ENCODE results near the gene MBP.

Gene MBP

GRCh38 chr18:77063260-77063659 is 69.3 kb downstream of the MBP start:
- H3K27ac ChIP-seq: no peak overlapping the region

DNA sequence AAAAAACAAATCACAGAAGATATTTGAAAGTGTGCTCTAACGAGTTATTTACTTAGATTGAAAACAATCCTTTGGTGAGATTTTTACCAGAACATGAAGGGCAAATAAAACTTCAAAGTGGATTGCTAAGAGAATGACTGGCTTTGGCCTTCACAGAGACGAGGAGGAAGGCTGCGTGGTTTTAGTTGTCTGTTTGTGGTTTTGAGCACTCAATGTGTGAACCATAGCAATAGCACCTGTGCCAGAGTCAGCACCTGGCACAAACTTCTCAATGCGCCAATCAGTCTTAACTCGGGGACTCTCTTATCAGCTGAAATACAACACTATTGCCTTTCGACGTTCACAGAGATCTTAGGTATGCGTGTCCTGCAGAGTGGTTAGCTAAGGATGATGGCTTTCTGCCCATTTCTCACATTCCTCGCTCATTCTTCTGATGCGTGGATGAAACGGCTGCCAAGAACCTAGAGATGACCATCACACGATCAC is 70.0 kb downstream of the MBP start:
- no peak for TF ChIP-seq ZFX (IDR thresholded peaks at IDR 0.05)
- TF ChIP-seq, protein P1, sequence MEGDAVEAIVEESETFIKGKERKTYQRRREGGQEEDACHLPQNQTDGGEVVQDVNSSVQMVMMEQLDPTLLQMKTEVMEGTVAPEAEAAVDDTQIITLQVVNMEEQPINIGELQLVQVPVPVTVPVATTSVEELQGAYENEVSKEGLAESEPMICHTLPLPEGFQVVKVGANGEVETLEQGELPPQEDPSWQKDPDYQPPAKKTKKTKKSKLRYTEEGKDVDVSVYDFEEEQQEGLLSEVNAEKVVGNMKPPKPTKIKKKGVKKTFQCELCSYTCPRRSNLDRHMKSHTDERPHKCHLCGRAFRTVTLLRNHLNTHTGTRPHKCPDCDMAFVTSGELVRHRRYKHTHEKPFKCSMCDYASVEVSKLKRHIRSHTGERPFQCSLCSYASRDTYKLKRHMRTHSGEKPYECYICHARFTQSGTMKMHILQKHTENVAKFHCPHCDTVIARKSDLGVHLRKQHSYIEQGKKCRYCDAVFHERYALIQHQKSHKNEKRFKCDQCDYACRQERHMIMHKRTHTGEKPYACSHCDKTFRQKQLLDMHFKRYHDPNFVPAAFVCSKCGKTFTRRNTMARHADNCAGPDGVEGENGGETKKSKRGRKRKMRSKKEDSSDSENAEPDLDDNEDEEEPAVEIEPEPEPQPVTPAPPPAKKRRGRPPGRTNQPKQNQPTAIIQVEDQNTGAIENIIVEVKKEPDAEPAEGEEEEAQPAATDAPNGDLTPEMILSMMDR (conservative IDR thresholded peaks at IDR 0.05): no peak
- no peak overlapping the region for H3K27ac ChIP-seq

More at GRCh38 chr18:77063260-77063659, 69.3 kb downstream of the MBP start:
- TF ChIP-seq, protein P1 (conservative IDR thresholded peaks at IDR 0.05): no peak
- TF ChIP-seq ZFX (IDR thresholded peaks at IDR 0.05): no peak

DNA sequence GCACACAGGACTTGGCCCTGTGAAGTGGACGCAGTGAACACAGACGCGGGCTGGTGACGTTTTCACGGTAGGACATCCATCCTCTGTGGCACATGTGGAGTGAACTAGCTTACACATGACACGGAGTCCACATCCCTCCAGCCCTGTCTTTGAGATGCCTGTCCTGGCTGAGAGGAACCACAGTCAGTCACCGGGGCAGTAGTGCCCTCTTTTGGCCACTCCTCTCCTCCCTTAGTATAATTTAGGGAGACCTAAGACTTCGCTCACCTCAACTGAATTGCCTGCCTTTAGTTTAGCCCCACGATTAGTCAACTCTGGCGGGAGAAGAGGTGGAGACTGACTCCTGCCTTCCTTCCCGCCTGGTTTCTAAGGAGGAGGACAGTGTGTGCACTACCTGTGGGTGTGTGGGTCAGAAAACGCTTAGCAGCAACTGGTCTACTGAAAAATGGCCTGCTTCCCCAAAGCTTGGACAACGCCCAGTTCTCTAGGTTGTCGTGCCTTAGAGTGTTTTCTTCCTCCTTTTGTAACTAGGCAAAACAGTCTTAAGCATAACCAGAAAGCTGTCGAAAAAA is 70.6 kb downstream of the MBP start:
- TF ChIP-seq ZFX (IDR thresholded peaks at IDR 0.05): no peak
- TF ChIP-seq, protein P1 (conservative IDR thresholded peaks at IDR 0.05): no peak
- no peak overlapping the region for H3K27ac ChIP-seq

GRCh38 chr18:77061281-77061945 is 71.2 kb downstream of the MBP start:
- TF ChIP-seq, protein P1 (conservative IDR thresholded peaks at IDR 0.05): no peak
- no peak for TF ChIP-seq ZFX (IDR thresholded peaks at IDR 0.05)
- H3K27ac ChIP-seq: no peak overlapping the region

GRCh38 chr18:77060151-77060550 is 72.4 kb downstream of the MBP start:
- H3K27ac ChIP-seq: no peak overlapping the region
- TF ChIP-seq ZFX (IDR thresholded peaks at IDR 0.05): no peak
- TF ChIP-seq, protein P1 (conservative IDR thresholded peaks at IDR 0.05): no peak

- H3K27ac ChIP-seq: no peak overlapping the region
- TF ChIP-seq ZFX (IDR thresholded peaks at IDR 0.05): no peak
- TF ChIP-seq, protein P1 (conservative IDR thresholded peaks at IDR 0.05): peak; percentile 72
Measured at GRCh38 chr18:77059294-77059916, 73.2 kb downstream of the MBP start.

DNA sequence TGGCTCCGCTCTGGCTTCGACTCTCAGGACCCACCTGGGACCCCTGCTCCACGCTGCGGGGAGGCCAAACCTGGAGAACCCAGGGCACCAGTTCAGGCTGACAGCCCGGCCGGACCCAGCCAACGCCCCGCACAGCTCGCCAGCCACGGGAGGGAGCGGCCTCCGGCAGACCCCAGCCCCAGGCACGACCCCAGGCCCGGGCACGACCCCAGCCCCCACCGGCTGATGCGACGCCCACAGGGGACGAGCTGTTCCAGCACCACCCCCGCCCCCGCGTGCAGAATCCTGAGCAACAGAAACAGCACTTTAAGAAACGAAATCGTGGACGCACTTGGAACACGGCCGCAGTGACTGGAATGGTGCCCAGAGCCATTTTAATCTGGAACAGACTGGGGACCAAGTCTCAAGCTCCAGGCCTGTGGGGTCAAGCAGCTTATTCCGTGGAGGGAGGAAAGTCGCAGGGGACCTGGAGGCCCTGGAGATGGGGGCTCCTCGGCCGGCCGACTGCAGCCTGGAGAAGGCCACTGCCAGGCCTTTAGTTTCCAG is 74.2 kb downstream of the MBP start:
- no peak overlapping the region for H3K27ac ChIP-seq
- TF ChIP-seq, protein P1 (conservative IDR thresholded peaks at IDR 0.05): no peak
- no peak for TF ChIP-seq ZFX (IDR thresholded peaks at IDR 0.05)

Measured in C4-2B (cell line).